Neuron (in vitro differentiated cells): ENCODE data around the gene NPB.

Experiments used
- H2AFZ ChIP-seq: one replicate; pipeline ENCODE4 v1.6.1; 2013; ENCODE audit warnings: low read depth, mild to moderate bottlenecking, inconsistent platforms, low read length, moderate library complexity
- H3K27me3 ChIP-seq: one replicate; pipeline ENCODE4 v1.6.1; 2013; ENCODE audit warnings: low read length; ENCODE audit not compliant: insufficient read depth
- H3K36me3 ChIP-seq: one replicate; pipeline ENCODE4 v1.6.1; 2013; ENCODE audit warnings: low read length; ENCODE audit not compliant: insufficient read depth
- H3K4me1 ChIP-seq: one replicate; pipeline ENCODE4 v1.6.1; 2013; ENCODE audit warnings: low read length; ENCODE audit not compliant: insufficient read depth
- H3K4me3 ChIP-seq: 2 replicates; pipeline ENCODE4 v1.5.1; 2013; ENCODE audit warnings: mild to moderate bottlenecking, low read length, moderate library complexity
- H3K9me3 ChIP-seq: one replicate; pipeline ENCODE4 v1.6.1; 2013; ENCODE audit warnings: low read length

The NPB gene

DNA sequence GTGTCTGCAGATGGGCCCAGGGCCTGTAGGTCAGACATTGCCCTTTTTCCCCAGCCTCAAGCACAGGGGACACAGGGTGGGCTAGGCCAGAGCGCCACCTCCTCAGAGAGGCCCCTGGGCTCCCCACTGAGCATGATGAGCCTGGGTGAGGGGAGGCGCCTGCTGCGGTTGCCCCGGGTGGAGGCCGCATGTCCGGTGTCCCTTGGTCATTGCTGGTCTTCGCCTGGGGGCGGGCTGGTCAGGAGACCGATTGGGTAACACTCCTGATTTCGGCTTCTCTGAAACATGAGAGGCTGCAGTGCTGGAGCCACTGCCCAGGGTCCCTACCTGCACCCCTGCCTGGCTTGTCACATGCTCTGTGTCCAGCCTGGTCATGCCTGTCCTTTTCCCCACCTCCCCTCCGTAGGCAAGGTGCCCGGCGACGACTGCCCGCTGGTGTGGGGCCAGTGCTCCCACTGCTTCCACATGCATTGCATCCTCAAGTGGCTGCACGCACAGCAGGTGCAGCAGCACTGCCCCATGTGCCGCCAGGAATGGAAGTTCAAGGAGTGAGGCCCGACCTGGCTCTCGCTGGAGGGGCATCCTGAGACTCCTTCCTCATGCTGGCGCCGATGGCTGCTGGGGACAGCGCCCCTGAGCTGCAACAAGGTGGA, 2.4 kb upstream of the NPB start:
- Histone ChIP-seq H2AFZ (no peak overlapping the region), H3K4me3 (no peak overlapping the region), H3K27me3 (no peaks in the 10 kb centered on the region), H3K36me3 (peaks cover 45% of the 10 kb centered on the region), H3K9me3 (no peaks in the 10 kb centered on the region), H3K4me1 (no peaks in the 10 kb centered on the region)

DNA sequence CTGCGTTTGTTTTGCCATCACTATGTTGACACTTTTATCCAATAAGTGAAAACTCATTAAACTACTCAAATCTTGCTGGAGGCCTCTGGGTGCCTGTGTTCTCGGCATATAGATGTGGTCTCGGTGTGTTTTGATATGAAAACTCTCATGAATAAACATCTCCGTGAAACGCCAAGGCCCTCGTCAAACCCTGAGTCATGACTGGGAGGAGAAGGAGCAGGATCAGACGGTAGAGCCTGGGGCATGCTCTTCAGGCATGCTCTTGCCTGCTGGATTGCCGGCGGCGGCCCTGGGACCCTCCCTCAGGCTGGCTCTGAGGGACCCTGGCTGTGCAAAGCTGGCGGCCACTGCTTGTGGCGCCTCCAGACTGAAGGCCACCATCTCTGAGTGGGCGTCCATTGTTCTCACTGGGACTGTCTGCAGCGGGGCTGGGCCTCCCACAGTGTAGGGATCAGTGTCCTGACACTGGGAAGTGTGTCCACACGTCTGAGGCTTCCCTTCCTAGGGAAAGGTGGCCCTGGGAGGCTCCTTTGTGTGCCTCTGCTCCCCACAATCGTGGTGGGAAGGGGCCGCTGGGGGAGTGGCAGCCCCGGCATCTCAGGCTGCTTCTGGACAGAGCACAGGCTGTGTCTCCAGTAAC, 1.7 kb upstream of the NPB start:
- Histone ChIP-seq H3K4me3 (no peak overlapping the region), H3K36me3 (peaks cover 40% of the 10 kb centered on the region), H2AFZ (no peak overlapping the region), H3K27me3 (no peaks in the 10 kb centered on the region), H3K4me1 (no peaks in the 10 kb centered on the region), H3K9me3 (no peaks in the 10 kb centered on the region)

DNA sequence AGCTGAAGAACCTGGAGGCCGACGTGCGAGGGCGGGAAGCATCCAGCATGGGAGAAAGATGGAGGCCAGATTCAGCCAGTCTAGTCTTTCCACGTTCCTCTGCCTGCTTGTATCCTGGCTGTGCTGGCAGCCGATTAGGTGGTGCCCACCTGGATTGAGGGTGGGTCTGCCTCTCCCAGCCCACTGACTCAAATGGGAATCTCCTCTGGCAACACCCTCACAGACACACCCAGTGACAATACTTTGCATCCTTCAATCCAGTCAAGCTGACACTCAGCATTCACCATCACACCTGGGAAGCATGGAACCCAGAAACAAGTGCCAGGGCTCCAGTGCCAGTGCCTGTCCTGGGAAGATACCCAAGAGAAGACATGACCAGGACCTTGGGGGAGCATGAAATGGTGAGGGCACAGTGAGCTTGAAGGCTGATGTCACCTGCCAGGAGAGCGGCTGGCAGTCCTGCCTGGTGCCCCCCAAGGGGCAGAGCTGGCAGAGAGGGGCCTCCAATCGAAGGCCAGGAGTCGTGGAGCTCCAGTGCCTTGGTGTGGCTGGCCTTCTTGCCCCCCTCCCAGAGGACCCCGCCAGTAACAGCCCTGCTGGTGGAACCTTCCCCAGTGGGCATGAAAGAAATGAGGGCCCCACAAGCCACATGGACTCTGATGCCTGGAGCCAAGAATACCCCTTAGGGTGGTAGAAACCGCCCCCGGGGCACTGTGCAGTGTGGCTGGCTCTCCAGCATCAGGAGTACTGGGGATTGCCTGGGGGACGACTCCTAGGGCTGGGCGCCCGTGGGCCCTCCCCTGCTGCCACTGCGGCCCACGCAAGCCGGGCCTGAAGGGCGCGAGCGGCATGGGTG, 643 bp upstream of the NPB start:
- Histone ChIP-seq H3K9me3 (no peaks in the 10 kb centered on the region), H3K4me1 (no peaks in the 10 kb centered on the region), H2AFZ (no peak overlapping the region), H3K4me3 (no peak overlapping the region), H3K27me3 (no peaks in the 10 kb centered on the region), H3K36me3 (peaks cover 40% of the 10 kb centered on the region)

DNA sequence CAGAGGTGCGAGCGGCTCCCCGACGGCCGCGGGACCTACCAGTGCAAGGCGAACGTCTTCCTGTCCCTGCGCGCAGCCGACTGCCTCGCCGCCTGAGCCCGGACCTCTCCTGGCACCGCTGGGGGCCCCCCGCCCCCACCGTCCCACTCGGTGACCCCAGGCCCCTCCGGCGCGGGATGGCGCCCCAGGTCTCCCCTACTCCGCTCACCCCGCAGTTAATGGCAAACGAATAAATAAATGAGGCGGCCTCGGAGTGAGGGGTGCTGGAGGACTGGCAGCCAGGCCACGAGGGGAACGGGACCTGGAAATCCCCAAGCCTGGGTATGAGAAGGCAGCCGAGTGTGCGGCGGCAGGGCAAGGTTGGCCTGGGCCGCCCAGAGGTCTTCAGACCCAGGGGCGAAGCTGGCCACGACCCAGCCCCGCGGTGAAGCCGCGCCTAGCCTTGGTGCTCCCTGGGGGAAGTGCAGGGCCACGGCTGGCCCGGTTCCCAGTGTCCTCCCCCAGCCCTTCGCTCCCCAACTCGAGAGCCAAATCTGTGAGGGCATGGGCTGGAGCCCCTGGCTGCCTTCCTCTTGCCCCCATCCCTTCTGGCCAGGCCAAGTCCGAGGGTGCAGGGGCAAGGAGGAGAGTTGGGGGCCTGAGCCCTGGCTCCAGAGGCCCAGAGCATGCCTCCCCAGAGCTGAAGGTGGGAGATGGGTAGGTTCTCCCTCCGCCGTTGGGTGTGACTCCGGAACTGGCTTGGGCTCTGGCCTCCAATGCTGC, 796 bp downstream of the NPB start:
- peaks cover 37% of the 10 kb centered on the region for H3K36me3 ChIP-seq
- H3K4me3 ChIP-seq = no peak overlapping the region
- no peaks in the 10 kb centered on the region for H3K27me3 ChIP-seq
- no peaks in the 10 kb centered on the region for H3K9me3 ChIP-seq
- H2AFZ ChIP-seq = no peak overlapping the region
- no peaks in the 10 kb centered on the region for H3K4me1 ChIP-seq

DNA sequence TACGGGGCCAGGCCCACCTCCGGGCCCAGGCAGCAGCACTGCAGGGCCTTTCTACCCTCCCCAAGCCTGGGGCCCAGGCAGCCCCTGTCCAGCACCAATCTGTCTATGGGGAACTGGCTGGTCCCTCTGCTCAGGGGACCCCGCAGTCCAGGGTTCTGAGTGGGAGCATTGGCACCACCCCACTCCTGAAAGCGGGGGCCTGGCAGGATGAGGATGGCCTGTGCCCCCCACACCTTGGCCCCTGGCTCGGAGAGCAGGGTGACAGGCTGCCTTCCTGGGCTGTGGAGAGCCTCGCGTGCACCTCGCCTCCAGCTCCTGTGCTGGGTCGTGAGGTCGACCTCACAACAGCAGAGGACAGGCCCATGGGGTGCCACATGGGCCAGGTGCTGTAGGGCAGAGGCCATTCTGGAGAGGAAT, 1.4 kb downstream of the NPB start:
- no peaks in the 10 kb centered on the region for H3K4me1 ChIP-seq
- H3K9me3 ChIP-seq = no peaks in the 10 kb centered on the region
- peaks cover 37% of the 10 kb centered on the region for H3K36me3 ChIP-seq
- H3K4me3 ChIP-seq = no peak overlapping the region
- H3K27me3 ChIP-seq = no peaks in the 10 kb centered on the region
- H2AFZ ChIP-seq = no peak overlapping the region

DNA sequence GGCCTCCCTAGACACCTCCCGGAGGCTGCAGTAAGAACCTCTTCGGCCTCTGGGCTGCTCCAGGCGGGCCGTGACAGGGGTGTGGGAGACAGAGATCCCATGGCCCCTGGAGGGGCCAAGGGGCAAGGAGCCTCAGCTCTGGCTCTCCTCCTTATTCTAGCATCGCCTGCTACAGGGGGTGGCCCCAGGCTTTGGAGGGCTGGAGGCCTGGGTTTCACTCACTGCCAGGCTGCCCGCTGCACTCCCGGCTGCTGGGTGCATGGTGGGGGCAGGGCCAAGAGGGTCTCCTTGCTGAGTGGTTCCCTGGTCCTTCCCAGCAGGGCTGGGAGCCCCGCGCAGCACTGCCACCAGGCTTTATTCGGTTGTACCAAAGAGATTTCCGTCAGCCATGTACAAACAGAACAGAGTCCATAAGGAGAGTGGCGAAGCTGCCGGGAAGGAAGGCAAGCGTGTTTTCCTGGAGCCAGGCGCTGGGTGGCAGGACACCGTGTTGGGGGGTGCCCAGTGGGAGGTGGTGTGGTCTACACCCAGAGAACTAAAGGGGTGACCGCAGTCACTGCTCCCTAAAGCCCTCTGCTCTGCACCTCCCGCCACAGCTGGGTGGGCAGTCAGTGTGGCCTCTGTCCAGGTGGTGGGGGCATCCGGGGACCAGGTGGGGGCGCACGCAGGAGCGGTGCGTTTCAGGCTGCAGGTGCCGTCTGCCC, 2.0 kb downstream of the NPB start:
- Histone ChIP-seq H3K36me3 (peaks cover 35% of the 10 kb centered on the region), H2AFZ (no peak overlapping the region), H3K9me3 (no peaks in the 10 kb centered on the region), H3K27me3 (no peaks in the 10 kb centered on the region), H3K4me3 (no peak overlapping the region), H3K4me1 (no peaks in the 10 kb centered on the region)

DNA sequence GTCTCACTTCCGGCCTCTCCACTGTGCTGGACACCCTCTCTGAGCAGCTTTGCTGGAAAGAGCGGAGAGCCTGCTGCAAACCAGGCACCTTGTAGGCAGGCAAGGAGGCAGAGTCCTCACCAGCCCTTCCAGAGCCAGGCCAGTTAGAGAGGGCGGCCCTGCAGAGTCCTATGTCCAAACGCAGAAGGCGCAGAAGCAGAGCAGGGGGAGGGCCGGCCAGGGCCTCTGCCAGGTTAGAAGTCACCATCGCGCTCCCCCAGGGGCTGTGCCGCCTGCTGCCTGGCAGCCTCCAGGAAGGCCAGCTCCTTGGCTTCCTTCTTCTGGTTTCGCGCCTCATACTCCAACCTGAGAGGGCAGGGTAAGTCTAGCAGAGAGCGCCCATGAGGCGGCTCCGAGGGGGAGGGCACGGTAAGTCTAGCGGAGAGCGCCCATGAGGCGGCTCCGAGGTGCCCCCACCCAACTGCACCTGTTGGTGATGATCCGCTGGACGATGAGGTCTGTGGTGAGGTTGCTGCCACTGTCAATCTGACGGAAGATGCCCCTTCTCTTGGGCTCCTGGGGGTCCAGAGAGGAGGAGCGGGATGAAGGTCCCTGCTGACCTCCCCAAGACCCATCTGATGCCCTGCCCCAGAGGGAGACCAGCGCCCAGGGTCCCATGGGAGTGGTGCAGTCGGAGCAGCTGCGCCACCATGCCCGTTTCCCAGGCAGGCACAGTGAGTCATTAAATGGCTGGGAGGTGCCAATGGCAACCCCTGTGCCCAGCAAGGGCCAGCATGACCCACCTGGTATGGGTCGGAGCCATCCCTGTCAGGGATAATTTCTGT, 2.8 kb downstream of the NPB start:
- H3K9me3 ChIP-seq = no peaks in the 10 kb centered on the region
- no peak overlapping the region for H3K4me3 ChIP-seq
- no peaks in the 10 kb centered on the region for H3K27me3 ChIP-seq
- no peak overlapping the region for H2AFZ ChIP-seq
- H3K4me1 ChIP-seq = peaks cover 3% of the 10 kb centered on the region
- H3K36me3 ChIP-seq = peaks cover 28% of the 10 kb centered on the region

DNA sequence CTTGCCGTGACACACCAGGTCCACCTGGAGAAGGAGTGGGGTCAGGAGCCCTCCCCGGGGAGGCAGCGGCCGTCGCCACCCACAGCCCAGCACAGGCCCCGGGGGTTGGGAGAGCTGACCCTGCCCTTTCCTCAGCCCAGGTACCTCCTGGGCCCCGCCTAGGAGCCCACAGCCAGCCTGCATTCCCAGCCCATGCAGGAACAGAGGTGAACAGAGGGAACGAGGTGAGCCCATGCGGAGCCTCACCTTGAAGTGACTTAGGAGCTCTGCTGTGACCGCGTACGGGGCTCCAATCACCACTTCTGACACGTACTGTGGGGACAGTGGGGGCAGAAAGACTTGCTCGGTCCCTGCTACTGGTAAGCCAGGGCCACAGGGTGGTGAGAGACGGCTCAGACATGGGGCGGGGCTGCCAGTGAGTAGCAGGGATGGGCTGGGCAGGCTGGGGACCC, 3.4 kb downstream of the NPB start:
- no peaks in the 10 kb centered on the region for H3K9me3 ChIP-seq
- no peak overlapping the region for H3K4me3 ChIP-seq
- H2AFZ ChIP-seq = no peak overlapping the region
- H3K36me3 ChIP-seq = peaks cover 24% of the 10 kb centered on the region
- H3K4me1 ChIP-seq = peaks cover 9% of the 10 kb centered on the region
- H3K27me3 ChIP-seq = no peaks in the 10 kb centered on the region

DNA sequence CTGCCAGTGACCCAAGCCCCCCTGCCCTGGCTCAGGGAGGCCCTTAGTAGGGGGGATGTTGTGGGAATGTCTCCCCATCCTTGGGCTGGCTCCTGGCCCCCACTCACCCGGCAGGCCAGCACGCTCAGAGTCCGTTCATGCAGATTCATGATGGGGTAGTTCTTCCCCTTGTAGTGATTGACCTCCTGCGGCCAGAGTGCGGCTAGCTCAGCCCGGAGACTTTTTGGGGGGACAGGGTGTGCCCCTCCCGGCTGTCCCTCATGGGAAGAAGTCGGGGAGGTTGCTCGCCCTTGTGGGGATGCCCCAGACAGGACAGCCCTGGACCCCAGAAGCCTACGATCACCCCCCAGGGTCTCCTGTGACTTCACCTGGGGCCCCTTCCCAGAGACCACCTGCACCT, 4.0 kb downstream of the NPB start:
- Histone ChIP-seq H3K36me3 (peaks cover 24% of the 10 kb centered on the region), H3K27me3 (no peaks in the 10 kb centered on the region), H3K4me3 (no peak overlapping the region), H3K9me3 (no peaks in the 10 kb centered on the region), H3K4me1 (peaks cover 11% of the 10 kb centered on the region), H2AFZ (no peak overlapping the region)

DNA sequence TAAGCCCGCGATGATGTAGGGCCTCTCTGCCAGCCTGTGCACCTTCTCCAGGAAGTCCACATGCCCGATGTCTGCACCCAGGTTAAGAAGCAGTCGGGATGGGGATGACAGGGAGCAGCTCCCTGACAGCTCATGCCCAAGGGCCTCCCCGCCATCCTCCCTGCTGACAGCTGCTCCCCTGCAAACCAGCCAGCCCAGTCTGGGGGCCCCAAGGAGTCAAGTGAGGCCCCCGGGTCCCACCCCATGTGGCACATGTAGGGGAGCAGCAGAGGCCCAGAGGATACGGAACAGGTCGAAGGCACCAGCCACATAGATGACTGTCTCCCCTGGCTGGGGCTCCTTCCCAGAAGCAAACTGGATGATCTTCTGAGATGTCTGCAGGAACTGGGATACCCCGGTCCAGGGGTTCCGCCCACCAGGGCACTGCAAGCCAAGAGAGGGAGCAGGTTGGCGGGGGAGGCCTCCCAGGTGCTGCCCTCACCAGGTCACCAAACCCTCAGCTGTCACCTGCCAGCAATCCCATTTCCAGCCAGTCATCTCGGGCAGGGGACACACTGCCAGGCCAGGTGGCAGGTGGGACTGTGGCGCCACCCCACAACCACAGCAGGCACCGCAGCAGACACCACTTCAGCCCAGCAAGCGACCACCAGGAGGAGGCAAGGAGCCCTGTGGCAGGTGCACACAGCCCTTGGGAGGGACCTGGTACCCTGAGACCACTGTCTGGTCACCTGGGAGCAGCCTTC, 4.6 kb downstream of the NPB start:
- Histone ChIP-seq H3K4me3 (no peak overlapping the region), H3K4me1 (peaks cover 11% of the 10 kb centered on the region), H3K9me3 (no peaks in the 10 kb centered on the region), H2AFZ (no peak overlapping the region), H3K27me3 (no peaks in the 10 kb centered on the region), H3K36me3 (peaks cover 24% of the 10 kb centered on the region)
